Transverse colon (tissue), 4 donors: ENCODE measurements around the gene UNCX. TPM values are rescaled to one million over a fixed set of nuclear protein-coding genes. Genes with fewer than 3 reads are reported as not detected.

ENCODE experiments used
- DNase-seq: peaks from one replicate; pipeline ENCODE4 v3.0.0-alpha.2; 2019
- H3K27ac ChIP-seq, 4 donors: fragments of 200-600 bp; sonication (generic); 2 replicates each; pipeline ENCODE4 v1.5.1; 2016 to 2018; ENCODE audit warnings: inconsistent platforms in 4 of 4
- H3K27me3 ChIP-seq: fragments of 200-600 bp; sonication (generic); 2 replicates; pipeline ENCODE4 v1.5.1; 2017; ENCODE audit warnings: inconsistent platforms
- H3K36me3 ChIP-seq, 4 donors: fragments of 200-600 bp; sonication (generic); 2 replicates each; pipeline ENCODE4 v1.5.1; 2017 to 2019; ENCODE audit warnings: inconsistent platforms in 4 of 4
- H3K4me1 ChIP-seq, 4 donors: fragments of 200-600 bp; sonication (generic); 2 replicates each; pipeline ENCODE4 v1.5.1; 2017 to 2020; ENCODE audit warnings: inconsistent platforms in 4 of 4
- H3K4me3 ChIP-seq, 4 donors: fragments of 200-600 bp; sonication (generic); 1 replicate in 1 of 4; 2 replicates in 3 of 4; pipeline versions ENCODE4 v1.5.1 to v1.6.1; 2017 to 2019; ENCODE audit warnings: inconsistent platforms in 4 of 4
- H3K9me3 ChIP-seq, 2 donors: fragments of 200-600 bp; sonication (generic); 2 replicates each; pipeline ENCODE4 v1.5.1; 2017 to 2019; ENCODE audit warnings: inconsistent platforms in 2 of 2
- EP300 ChIP-seq: sonication (generic); formaldehyde crosslinking; IDR thresholded peaks from one replicate; pipeline ENCODE4 v1.6.1; 2017; ENCODE audit warnings: antibody characterized with exemption, low read depth
- POLR2A ChIP-seq: fragments of 450-650 bp; IDR thresholded peaks from one replicate; pipeline ENCODE4 v1.6.1; 2016; ENCODE audit warnings: antibody characterized with exemption, mild to moderate bottlenecking, moderate library complexity
- POLR2AphosphoS5 ChIP-seq, 3 donors: sonication (generic); formaldehyde crosslinking; IDR thresholded peaks; one replicate each; pipeline ENCODE4 v1.6.1; 2016; ENCODE audit warnings: antibody characterized with exemption in 3 of 3
- WGBS, 2 donors: methylation state at CpG; one replicate each; pipeline ENCODE4 v1.1.5; 2018; ENCODE audit warnings: low coverage in 1 of 2; 5-methylcytosine and 5-hydroxymethylcytosine counted together
- in situ Hi-C, 4 donors: fragments of 200-750 bp; cut with MboI; loops; one replicate each; pipeline versions ENCODE4 v1.15.0 to v1.15.1; 2017; ENCODE audit warnings: low sequenced_read_pairs in 3 of 4, low pct_ligation_motif_present in 1 of 4, low pct_unique_long_range_greater_than_20kb in 1 of 4
- intact Hi-C: fragments of 100-400 bp; cut with DNase I; formaldehyde crosslinking; loops from one replicate; pipeline ENCODE4 v1.15.1; 2023; ENCODE audit warnings: low total_unique reads
- total RNA-seq, 4 donors: library from RNA; depleted of rRNA; stranded (reverse); fragments of >200 nt; gene quantifications; one replicate each; pipeline ENCODE4 v1.1.0, GENCODE V29; 2016
- TF ChIP-seq, protein P1 (sequence below), 5 experiments: fragments of 200-600 bp in 3 of 5; fragments of 450-650 bp in 2 of 5; sonication (generic) in 3 of 5; IDR thresholded peaks; 1 replicate in 2 of 5; 2 replicates in 3 of 5; pipeline ENCODE4 v1.5.1; 2016 to 2017; ENCODE audit warnings: antibody characterized with exemption in 5 of 5, inconsistent platforms in 3 of 5, mild to moderate bottlenecking in 2 of 5, moderate library complexity in 1 of 5

UNCX gene
- total RNA-seq, 4 donors from 2014 or later: not detected

DNA sequence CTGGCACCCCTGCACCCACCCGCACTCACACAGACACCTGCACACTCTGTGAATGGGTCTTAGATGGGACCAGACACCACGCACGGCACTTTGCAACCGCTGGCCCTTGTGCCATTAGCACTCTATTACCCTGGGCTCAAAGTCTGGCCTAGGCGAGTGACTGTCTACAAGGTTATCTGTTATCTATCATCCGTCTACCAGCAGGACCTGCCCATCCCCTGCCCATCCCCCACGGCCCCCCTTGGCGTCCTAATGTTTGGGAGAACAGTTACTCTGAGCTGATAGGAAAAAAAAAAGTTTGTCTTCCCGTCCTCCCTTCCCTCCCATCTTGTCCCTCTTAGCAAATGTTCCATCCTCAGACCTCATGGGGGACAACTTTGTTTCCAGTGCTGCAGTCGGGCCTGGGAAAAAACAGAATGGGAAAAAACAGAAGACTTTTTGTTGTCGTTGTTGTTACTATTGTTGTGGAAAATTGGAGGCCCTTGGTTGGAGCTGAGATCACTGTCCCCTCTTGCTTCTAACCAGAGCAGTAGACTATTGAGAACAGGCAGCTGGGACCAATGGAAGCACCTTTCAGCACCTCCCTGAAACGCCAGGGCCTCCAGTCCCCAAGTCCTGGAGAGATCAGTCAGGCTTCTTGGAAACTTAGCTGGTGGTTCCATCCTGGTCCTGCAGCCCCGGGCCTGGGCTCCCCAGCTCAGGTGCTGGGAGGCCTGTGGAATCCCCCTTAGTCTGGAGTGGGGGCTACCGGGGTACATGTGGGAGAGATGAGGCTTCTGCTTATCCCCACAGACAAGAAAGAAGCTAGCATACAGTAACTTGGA, 12.2 kb downstream of the UNCX start:
- H3K4me3 ChIP-seq: no peak overlapping the region
- in situ Hi-C loops (no loop called here), intact Hi-C loops (no loop called here)
- no peak for DNase-seq
- H3K4me1 ChIP-seq: peaks cover 0 to 16% (median 9%) of the 10 kb centered on the region in 4 donors
- H3K27me3 ChIP-seq: peaks cover 100% of the 10 kb centered on the region
- H3K36me3 ChIP-seq: no peaks in the 10 kb centered on the region
- WGBS, 2 donors: 16% methylated on average over 14 of the region's 14 CpGs; no CpG with 5 or more reads in 1 of the 2 donors
- TF ChIP-seq, protein P1, sequence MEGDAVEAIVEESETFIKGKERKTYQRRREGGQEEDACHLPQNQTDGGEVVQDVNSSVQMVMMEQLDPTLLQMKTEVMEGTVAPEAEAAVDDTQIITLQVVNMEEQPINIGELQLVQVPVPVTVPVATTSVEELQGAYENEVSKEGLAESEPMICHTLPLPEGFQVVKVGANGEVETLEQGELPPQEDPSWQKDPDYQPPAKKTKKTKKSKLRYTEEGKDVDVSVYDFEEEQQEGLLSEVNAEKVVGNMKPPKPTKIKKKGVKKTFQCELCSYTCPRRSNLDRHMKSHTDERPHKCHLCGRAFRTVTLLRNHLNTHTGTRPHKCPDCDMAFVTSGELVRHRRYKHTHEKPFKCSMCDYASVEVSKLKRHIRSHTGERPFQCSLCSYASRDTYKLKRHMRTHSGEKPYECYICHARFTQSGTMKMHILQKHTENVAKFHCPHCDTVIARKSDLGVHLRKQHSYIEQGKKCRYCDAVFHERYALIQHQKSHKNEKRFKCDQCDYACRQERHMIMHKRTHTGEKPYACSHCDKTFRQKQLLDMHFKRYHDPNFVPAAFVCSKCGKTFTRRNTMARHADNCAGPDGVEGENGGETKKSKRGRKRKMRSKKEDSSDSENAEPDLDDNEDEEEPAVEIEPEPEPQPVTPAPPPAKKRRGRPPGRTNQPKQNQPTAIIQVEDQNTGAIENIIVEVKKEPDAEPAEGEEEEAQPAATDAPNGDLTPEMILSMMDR (IDR thresholded peaks at IDR 0.05): no peak
- no peak for TF ChIP-seq POLR2AphosphoS5 (IDR thresholded peaks at IDR 0.05)
- no peak for TF ChIP-seq EP300
- no peak for TF ChIP-seq POLR2A
- no peak overlapping the region for H3K27ac ChIP-seq
- H3K9me3 ChIP-seq: no peaks in the 10 kb centered on the region

DNA sequence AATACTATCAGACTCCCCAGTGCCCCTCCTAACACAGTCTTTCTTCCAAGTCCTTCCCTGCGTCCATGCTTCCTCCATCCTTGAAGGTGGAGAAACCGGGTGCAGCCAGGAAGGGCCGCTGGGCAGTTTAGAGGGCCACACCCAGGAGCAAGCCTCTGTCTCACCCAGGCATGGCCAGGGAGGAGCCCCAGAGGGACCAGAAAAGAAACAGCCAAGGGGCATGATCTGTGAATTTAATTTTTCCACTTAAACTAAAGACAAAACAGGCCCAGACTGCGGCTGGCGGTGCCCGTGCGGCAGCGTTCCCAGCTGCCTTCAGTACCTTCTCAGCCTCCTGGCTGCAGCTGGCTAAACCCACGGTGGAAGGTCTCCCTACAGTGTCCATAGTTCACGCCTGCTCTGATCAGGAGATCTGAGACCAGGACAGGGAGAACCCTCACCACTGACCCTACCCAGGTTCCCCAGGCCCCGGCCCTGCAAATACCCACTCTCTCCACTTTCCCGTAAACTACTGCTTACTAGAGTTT, 12.9 kb downstream of the UNCX start:
- H3K4me1 ChIP-seq: peaks cover 0 to 16% (median 9%) of the 10 kb centered on the region in 4 donors
- WGBS, 2 donors: 11 to 33% methylated on average over 2 to 12 of the region's 12 CpGs
- H3K9me3 ChIP-seq: no peaks in the 10 kb centered on the region
- TF ChIP-seq POLR2AphosphoS5 (IDR thresholded peaks at IDR 0.05) (no peak), EP300 (no peak), POLR2A (no peak)
- TF ChIP-seq, protein P1 (IDR thresholded peaks at IDR 0.05): no peak
- intact Hi-C loops: no loop called here
- in situ Hi-C loops: no loop called here
- H3K36me3 ChIP-seq: no peaks in the 10 kb centered on the region
- no peak for DNase-seq
- H3K27ac ChIP-seq: no peak overlapping the region
- H3K27me3 ChIP-seq: peaks cover 100% of the 10 kb centered on the region
- H3K4me3 ChIP-seq: no peak overlapping the region

DNA sequence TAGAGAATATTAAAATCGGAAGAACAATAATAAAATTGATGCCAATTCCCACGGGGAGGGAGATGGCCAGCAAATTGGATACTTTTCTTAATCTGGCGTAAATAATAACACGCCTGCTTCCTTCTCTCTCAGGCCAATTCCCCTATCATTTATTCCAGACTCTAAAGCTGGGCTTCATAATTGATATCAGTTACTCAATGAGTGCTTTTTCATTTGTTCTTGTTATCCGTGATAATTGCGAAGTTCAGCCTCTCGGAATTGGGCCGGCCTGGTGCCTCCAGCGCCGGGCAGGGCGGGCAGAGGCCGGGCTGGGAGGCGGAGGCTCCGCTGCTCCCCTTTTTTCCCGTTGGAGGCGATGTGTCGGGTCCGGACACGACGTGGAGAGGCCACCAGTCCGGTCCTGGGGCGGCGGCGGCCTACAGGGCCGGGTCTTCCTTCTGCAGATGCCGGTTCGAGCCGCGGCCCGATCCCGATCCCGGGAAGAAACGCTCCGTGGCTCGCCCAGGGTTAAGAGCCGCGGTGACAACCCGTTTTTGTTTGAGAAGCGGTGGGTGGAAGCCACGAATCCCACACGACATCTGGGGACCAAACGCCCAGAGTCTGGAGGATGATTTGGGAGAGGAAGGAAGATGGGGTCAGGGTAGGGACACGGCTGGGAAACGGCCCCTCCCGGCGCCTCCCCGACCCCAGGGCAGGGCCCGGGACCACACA, 13.6 kb downstream of the UNCX start:
- peaks cover 0 to 16% (median 9%) of the 10 kb centered on the region in 4 donors for H3K4me1 ChIP-seq
- H3K27me3 ChIP-seq: peaks cover 100% of the 10 kb centered on the region
- H3K4me3 ChIP-seq: no peak overlapping the region
- H3K27ac ChIP-seq: no peak overlapping the region
- in situ Hi-C loops (no loop called here), intact Hi-C loops (no loop called here)
- TF ChIP-seq POLR2AphosphoS5 (IDR thresholded peaks at IDR 0.05) (no peak), EP300 (no peak), POLR2A (no peak)
- TF ChIP-seq, protein P1 (IDR thresholded peaks at IDR 0.05): no peak
- DNase-seq: no peak
- H3K9me3 ChIP-seq: no peaks in the 10 kb centered on the region
- H3K36me3 ChIP-seq: no peaks in the 10 kb centered on the region
- 16 to 53% methylated on average over 6 to 47 of the region's 48 CpGs for WGBS, 2 donors

DNA sequence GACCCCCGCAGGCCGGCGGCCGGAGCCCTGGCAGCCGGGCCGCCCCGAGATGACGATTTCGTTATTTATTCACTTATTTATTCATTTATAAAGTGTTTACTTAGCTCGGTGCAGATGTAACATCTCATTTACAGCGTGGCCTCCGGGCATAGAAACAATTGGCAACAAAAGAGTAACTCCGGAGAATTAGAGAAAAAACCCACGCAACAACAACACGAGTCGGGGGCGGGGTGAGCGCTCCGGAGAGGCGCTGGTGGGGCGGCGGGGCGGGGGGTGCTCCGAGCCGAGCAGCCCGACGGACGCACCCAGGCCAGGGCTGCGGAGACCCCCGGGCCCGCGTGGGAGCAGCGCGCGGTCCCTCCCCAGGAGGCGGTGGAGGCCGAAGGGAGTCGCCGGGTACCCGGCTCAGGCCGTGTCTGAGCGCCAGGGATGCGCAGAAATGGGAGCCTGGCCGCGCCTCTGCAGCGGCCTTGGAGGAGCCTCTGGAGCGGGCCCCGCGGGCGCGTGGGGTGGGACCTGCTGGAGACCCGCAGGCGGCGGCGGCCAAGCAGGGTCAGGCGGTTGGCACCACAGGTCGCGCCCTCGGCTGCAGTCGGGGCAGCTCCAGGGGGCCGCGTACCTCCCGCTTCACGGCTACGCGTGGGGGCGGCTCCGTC, 14.3 kb downstream of the UNCX start:
- intact Hi-C loops (no loop called here), in situ Hi-C loops (no loop called here)
- Histone ChIP-seq H3K4me1 (peaks cover 0 to 16% (median 9%) of the 10 kb centered on the region in 4 donors), H3K27me3 (peaks cover 100% of the 10 kb centered on the region), H3K4me3 (no peak overlapping the region), H3K27ac (no peak overlapping the region), H3K9me3 (no peaks in the 10 kb centered on the region), H3K36me3 (no peaks in the 10 kb centered on the region)
- 7 to 20% methylated on average over 5 to 49 of the region's 68 CpGs for WGBS, 2 donors
- TF ChIP-seq POLR2AphosphoS5 (IDR thresholded peaks at IDR 0.05) (no peak), EP300 (no peak), POLR2A (no peak)
- TF ChIP-seq, protein P1 (IDR thresholded peaks at IDR 0.05): no peak
- DNase-seq: no peak
